Measurements from ENCODE around the gene DCDC1.

The DCDC1 gene

DNA sequence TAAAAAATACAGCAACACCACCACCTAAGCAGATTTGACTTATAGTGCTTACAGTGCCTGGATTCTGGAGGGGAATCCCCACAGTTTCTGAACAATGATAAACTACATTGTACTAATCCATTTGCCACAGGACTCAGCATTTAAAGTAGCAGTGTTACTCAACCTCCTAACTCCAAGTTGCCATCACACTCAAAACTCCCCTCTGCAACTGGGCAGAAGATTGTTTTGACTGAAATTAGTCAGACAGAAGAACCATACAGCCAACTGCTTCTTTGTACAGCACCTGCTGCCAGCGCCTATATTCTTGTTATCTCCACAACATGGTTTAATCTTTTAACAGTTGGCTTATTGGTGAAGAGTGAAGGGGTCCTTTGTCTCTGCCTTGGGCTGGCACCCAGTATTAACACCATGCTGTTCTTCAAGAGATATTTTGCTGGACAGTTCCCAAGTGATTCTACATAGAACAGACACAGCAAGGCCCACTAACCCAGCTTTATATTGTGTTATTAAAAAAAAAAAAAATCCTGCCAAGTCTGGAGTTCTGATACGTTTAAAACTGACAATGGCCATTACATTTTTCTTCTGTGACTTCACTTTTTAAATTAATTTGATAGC is 273.2 kb downstream of the DCDC1 start:
- DNase-seq = no peak

DNA sequence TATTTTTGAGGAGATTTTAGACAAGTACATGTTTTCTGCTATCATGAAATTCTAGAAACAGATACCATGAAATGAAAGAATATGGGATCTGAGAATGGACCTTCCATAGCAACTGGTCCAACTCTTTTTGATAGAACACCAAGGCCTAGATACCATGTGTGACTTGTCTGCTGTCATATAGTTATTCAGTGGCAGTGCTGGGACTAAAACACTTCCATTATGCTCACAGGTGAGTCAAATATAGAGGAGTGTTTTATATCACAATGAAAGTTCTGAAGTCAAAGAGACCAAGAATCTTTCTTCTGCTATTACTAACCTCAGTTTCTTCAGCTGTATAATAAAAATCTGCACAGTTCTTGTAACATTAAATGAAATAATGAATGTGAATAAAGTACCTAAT is 276.9 kb downstream of the DCDC1 start:
- no peak for DNase-seq

DNA sequence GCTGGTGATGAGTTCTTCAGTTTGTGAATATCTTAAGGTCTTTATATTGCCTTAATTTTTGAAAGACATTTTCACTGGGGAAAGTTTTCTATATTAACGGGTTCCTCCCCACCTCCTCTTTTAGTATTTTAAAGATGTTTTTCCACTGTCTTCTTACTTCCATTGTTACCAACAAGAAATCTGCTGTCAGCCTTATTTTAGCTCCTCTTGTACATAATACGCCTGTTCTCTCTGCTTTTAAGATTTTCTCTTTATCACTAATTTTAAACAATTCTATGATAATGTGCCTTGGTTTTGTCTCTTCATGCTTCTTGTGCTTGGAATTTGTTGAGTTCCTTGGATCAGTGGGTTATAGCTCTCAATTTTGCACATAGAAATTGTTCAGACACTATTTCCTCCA is 280.4 kb downstream of the DCDC1 start:
- no peak for DNase-seq

DNA sequence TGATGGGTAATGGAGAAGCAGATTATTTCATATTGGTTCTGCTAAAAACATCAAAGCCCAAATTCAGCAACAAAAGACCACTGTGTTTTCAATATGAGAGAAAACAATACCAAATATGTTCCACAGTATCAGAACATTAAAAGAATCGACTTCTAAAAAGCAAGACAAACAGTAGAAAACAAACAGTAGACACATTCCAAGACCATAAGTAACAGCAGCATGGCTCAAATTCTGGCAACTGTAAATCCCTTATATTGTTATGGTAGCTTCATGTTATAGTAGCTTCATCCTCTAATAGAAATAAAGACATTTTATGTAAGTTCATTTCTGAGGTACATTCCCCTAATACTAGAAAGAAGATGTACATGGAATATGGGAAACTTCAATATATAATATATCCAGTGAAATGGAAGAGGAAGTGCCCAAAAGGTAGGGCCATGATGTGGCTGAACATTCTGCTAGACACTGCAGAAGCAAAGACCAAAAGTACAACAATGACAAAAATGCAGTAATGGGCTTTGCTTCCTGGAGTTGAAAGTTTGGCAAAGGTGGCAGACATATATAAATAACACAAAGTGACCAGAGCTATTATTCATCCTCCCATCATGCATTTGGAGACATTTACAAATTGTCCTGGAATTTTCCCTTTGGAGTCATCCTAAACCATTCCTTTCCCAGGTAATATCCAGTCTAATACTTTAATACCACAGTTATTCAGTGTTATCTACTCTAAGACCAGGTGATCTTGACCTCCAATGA is 299.9 kb downstream of the DCDC1 start:
- DNase-seq = no peak

DNA sequence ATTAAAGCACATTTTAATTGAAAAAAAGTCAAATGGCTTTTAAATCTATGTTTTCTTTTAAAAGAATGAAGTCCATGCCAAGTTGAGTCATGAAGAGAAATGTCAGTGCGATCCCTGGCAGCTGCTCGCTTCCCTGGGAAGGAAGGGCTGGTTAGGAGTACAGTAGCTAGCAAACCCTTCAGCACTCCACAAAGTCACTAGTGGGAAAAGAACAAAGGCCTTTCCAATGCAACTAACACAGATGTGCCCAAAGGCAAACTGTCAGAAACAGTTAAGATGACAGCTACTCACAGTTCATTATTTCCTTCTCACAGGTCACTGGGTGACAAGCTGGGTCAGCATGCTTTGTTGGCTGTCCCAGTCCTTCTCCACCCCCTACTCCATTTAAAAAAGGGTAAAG is 308.7 kb downstream of the DCDC1 start:
- DNase-seq = no peak

DNA sequence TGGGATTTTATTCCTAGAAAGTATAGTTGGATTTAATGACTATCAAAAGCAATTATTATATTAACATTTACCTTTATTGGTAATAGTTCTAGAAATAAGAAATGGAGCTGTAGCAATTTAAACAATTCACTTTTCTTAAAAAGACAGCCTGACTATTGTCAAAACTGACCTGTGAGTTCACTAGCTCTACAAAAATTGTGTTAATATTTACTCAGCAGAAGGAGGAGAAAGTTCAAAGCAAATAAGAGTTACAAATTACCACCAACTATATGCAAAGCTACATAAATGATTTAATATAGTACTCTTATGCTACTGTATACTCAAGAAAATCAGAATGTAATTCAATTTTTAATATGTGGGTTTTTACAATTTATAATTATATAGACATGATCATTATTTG is 310.0 kb downstream of the DCDC1 start:
- DNase-seq = no peak

DNA sequence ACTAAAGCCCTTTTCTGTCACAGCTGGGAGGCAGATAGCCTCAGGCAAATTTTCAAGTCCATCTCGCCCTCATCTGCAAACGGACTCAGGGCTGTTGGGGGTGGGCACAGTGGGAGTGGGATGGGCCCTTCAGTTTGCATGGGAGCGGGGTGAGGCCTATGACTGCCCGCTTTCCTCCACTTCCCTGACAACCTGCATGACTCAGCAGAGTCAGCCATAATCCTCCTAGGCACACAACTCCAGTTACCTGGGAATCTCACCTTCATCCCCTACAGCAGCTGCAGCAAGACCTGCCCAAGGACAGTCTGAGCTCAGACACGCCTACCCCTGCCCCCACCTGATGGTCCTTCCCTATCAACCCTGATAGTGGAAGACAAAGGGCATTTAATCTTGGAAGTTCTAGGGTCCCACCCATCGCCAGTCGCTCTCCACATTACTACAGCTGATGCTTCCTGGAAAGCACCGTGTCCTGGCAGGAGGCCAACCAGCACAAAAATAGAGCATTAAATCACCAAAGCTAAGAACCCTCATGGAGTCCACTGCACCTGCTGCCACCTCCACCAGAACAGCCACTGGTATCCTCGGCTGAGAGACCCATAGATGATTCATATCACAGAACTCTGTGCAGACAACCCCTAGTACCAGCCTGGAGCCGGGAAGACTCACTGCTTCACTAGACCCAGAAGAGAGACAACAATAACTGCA is 319.3 kb downstream of the DCDC1 start:
- no peak for DNase-seq

DNA sequence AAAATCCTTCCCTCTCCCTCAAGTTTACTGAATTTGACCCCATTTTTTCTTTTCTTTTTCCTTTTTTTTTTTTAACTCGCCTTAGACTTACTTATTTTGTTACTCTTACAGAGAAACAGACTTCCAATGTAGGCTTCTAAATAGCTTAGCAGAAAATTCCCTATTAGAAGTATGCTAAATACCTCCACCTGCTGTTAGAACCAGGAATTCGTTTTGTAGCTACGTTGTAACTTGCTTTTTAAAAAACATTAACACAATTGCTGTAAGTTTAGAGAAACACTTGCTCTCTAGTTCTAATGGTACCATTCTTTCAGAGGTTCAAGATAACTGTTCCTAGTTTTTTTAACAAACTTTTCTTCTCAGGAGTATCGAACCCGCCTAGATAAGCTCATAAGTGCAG is 324.2 kb downstream of the DCDC1 start:
- no peak for DNase-seq

DNA sequence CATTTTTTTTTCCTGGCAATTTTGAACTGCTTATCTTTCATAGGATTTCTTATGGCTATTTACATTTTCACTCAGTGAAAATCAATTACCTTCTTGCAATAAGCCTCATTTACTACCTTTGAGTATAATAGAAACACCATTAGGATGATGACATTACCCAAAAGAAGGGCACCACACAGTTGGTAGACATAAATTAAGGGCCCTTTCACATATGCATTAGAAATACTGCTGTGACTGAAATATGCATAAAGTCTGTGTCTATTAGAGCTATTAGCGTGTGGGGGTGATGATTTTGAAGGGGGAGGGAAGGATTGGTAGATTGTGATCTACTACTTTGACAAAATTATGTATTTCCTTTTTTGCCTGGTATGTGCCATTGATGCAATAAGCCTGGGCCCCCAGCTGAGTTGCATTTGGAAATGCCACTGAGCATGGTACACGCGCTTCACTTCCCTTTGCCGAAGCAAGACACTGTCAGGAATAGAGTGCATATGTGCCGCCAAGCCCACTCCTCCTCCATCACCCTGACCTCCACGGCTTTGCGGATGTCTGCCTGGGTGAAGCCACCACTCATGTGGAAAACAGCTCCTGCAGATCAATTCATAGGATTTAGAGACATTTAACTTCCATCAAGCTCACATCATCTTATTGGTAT is 339.3 kb downstream of the DCDC1 start:
- DNase-seq = no peak

DNA sequence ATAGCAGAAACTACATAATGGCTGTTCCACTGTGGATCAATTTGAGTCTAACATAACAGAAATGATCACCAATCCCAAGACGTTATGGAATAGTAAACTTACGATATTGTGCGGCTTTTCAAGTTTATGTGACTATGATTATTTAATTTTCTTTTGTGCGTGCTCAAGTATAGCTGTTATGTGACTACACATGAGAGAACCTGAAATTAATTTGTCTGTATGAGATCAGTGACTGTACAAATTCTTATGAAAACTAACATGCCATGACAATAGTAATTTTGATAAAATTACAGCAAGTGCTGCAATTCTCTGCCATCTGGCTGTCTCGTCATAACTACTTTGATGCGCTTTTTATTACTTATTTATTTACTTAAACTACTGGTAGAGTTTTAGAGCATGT is 343.2 kb downstream of the DCDC1 start:
- no peak for DNase-seq

DNA sequence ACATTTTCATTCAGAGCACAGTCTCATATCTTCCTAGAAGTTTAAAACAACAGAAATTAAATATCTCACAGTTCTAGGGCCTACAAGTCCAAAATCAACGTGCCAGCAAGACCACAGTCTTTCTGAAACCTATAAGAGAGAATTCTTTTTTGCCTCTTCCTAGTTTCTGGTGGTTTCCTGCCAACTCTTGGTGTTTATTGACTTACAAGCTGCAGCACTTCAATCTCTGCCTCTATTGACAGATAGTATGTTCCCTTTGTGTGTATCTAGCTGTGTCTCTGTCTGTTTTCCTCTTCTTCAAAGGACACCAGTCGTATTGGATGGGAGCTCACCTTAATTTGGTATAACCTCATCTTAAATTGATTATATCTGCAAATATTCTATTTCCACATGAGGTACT is 347.5 kb downstream of the DCDC1 start:
- no peak for DNase-seq

DNA sequence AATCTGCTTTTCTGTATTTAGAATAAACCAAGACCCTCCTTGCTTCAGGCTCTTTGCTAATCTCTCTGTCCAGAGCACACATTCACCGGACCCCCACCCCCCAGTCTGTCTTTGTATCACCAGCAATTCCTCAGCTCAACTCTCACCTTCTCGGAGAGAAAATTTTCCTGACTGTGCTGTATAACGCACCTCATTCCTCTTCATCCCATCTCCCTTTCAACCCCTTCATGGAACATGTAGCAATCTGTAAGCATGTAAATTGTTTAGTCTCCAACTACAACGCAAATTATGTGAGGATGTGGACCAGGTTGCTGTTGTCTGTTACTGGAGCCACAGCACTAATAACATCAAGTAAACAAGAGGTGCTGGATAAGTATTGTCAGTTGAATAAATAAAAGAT is 349.8 kb downstream of the DCDC1 start:
- no peak for DNase-seq

DNA sequence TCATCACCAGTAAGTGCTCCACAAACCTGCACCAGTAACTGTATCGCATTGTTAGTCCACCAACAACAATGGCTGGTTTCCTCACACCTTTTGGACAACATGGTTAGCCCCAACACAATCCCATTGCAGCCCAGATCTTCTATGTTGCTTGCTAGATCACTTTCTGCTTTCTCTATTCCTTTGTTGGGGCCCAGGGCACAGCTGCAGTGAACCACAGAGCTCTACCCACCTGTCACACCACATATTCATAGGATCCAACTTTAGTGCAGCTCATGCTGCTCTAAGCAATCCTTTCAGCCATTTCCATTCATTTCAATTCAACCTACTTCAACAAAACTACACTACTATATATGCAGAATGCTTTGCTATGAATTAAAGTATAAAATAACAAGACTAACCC is 364.3 kb downstream of the DCDC1 start:
- DNase-seq = no peak

DNA sequence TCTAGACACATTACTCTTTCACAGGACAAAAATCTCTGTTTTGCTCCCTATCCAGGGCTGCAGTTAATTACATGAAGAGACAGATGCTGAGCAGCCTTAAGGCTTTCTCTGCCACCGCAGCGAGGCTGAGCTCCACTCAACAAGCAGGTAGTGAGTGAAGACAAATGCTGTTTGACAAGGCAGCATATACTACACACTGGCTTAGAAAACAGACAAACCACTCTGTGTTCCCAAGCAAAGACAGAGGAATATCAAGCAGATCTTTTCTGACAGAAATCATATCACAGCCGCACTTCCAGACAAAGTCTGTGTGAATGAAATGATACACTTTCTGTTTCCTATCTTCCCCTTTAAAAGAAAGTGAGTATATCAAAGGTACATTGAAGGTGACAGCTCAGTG is 368.1 kb downstream of the DCDC1 start:
- no peak for DNase-seq

DNA sequence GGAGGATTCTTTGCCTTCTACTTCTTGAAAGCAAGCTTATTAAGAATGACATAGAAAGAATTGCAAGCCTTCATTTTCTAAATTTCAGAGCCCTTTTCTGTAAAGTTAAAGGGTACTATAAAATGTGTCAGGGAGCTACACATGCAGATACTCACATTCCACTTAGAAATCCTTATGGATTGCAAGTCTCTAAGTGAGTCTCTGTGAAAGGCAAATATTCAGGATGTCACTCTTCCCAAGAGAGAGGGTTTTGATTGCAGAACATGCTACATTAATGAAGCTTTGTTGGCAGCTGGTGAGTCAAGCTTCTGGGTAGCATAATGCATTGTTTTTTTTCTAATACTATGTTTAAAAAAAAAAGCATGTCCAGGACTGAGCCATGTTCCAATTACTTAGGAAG is 369.2 kb downstream of the DCDC1 start:
- no peak for DNase-seq

DNA sequence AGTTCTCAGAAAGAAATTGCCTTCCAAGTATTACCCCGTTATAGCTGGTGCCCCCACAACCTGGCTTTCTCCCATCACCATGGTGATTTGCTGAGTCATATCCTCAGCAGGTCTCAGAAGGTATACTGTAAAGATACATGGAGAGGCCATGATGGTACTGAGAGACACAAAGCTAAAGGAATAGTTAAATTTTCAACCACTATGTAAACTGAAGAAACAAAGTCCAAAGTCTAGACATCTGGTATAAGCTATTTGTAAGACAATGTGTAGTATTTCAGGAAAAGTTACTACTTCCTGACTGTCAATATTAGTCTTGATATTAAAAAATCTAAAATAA is 377.1 kb downstream of the DCDC1 start:
- no peak for DNase-seq

DNA sequence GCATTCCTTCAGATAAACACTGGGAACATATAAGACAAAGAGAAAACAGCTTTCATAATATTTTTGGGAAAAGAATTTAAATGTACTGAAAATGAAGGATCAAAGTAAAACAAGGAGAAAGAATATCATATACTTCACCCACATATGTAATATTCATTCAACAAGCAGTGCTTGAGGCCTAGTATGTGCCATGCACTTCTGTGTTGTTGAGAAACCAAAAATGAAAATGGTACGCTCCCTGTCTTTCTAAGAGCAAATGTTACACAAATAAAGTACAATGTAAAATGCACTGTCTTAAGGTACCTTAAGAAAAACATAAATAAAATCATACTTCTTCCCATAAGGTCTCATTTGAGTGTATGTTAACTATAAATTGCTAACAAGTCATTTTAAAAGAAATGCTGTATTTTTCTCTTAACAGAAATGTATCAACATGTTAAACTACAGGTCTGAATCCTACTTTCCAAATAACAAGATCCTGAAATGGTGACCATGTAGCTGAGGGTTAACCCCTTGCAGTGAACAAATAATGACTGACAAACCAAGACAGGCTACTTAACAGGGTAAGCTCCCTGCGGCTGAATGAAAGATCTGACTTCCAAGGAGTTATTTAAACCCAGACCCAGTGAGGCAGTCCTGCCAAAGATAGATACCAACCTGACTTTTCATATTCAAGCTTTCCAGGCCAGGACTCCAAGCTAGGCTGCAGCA is 377.6 kb downstream of the DCDC1 start:
- no peak for DNase-seq

DNA sequence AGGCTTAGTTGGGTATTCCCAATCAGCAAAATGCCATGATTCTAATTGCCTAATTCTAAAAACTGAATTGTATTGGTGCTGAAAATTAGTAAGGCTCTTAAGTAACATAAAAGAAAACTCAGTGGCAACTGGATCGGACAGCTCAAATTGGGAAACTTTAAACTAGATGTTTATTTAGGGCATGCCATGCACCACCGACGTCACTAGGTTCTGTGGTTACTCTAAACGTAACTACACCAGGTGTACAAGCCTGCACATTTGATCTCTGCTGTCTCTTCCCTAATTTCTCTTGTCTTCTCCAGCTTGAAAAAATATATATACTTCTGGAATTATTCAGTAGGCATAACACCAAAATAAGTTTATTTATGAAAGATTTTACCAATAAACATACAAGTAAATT is 378.2 kb downstream of the DCDC1 start:
- DNase-seq = no peak

DNA sequence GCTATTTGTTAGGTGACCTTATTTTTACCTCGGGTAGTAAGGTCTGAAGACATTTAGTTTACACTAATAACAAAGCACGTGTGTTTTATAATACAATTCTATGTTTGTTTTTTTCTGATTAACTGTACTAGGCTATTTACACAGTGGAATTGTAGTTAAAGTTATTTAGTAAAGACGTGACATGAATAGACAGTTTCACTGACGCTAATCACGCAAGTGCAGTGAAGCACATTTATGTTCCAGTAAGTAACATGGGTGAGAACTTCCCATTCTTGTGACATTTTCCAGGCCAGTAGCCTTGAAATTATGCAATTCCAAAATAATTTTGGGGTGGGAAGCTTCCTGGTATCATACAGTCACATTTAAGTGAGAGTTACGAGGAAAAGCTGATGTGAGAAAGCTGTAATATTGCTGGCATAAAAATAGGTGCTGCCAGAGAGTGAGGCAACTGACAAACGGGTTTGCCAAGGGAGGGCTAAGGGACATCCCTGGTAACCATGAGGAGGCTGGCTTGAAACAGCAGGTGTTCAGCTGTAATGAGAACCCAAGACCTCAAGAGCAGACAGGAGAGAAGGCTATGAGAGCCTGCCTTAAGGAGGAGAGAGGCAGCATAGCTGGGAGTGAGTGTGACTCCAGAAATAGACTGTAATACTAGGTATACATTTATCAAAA is 378.8 kb downstream of the DCDC1 start:
- DNase-seq = no peak

DNA sequence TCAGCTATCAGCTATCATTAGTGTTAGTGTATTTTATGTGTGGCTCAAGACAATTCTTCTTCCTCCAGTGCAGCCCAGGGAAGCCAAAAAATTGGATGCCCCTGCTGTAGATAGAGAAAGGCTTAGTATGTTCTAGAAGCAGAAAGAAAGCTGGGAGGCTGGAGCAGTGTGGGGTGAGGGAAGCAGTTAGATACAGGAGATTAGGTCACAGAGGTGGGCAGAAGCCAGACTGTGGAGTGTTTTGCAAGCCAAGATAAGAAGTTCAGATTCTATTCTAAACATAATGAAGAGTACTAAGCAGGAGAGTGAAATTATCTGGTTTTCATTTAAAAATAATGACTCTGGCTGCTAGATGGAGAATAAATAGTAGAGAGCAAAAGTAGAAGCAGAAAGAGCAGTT is 381.7 kb downstream of the DCDC1 start:
- DNase-seq = no peak

DNA sequence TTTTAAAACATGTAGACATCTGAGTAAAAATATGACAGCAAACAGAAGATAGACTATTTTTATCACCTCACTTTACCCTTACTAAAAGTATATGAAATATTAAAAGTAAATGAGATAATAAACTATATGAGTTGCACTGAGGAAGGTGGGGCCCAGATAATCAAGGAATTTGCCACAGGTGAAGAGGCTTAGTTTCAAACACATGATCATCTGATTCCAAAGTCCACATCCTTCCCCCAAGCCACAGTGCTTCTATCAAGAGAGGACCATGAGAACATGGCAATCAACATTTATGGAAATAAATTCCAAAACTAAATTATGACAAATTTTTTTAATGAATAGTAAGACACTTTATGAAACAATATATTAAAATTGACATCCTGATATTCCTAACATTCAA is 384.0 kb downstream of the DCDC1 start:
- no peak for DNase-seq

DNA sequence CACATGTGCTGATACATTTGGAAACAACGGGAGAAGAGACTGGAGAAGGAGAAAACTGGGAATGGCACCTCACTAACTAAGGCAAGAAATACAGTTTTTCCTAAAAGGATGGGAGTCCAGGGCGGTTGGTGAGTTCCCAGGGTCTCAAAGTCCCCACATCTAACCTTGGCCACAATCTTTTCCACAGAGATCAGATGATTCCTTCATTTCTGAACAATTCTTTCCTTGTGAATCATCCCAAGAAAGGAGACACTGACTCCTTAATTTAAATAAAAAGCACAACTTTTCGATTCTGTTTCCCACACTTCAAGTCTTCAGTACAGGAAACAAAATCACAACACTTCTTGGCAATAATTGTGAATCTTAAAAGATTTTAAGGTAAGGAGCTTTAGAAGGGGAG is 384.7 kb downstream of the DCDC1 start:
- no peak for DNase-seq

DNA sequence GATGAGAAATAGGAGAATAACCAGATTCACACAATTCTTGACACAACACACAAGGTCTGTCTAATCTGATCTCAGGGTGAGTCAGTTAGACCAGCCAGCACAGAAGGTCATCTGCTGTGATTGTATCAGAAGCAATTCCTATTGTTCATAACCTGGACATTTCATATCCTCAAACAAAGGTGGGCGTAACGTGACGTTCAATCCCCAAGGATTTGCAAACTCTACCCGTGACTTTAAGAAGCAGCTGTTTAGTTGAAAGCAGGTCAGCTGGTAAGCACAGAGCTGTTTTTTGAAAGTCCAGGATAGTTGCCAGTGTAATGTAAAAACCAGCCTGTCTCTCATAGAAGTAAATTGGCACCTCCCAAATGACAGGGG is 385.1 kb downstream of the DCDC1 start:
- DNase-seq = no peak

Measured in CD4-positive, alpha-beta T cell treated with Interferon alpha-2 for 1 hour (primary cell).